ENCODE data around the gene RPA3.

DNA sequence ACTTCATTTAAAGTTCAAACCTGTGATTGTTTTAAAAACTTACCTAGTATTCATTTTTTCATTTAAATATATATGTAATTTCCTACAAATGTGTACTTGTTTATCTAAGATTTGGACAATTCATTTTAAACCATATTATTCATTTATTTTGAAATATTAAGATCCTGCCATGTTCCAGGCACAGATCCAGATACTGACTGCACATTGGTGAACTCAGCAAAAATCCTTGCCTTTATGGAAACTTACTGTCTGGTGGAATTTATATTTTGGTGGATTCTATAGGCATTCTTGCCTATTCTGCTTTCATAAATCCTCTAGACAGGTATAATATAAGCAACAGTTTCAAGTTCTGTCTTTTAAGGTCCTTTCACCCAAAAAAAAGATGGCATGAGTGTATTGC lies 48.3 kb upstream of the RPA3 start:
- TF ChIP-seq, protein P1, sequence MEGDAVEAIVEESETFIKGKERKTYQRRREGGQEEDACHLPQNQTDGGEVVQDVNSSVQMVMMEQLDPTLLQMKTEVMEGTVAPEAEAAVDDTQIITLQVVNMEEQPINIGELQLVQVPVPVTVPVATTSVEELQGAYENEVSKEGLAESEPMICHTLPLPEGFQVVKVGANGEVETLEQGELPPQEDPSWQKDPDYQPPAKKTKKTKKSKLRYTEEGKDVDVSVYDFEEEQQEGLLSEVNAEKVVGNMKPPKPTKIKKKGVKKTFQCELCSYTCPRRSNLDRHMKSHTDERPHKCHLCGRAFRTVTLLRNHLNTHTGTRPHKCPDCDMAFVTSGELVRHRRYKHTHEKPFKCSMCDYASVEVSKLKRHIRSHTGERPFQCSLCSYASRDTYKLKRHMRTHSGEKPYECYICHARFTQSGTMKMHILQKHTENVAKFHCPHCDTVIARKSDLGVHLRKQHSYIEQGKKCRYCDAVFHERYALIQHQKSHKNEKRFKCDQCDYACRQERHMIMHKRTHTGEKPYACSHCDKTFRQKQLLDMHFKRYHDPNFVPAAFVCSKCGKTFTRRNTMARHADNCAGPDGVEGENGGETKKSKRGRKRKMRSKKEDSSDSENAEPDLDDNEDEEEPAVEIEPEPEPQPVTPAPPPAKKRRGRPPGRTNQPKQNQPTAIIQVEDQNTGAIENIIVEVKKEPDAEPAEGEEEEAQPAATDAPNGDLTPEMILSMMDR (IDR thresholded peaks at IDR 0.05) = no peak
- no peak for TF ChIP-seq POLR2A (IDR thresholded peaks at IDR 0.05)

Measured in uterus (tissue), 2 donors.